Activated CD4-positive, alpha-beta T cell treated with anti-CD3 and anti-CD28 coated beads, Interleukin-2, Interleukin-6, amounts not matched to agents 100 ng/mL and 50 ng/mL, durations not matched to agents 16 hours and 8 hours (primary cell): Measurements from ENCODE around the gene STUM.

Source experiments
- DNase-seq: peaks from one replicate; pipeline ENCODE4 v3.0.0-alpha.2; 2020

Gene STUM

DNA sequence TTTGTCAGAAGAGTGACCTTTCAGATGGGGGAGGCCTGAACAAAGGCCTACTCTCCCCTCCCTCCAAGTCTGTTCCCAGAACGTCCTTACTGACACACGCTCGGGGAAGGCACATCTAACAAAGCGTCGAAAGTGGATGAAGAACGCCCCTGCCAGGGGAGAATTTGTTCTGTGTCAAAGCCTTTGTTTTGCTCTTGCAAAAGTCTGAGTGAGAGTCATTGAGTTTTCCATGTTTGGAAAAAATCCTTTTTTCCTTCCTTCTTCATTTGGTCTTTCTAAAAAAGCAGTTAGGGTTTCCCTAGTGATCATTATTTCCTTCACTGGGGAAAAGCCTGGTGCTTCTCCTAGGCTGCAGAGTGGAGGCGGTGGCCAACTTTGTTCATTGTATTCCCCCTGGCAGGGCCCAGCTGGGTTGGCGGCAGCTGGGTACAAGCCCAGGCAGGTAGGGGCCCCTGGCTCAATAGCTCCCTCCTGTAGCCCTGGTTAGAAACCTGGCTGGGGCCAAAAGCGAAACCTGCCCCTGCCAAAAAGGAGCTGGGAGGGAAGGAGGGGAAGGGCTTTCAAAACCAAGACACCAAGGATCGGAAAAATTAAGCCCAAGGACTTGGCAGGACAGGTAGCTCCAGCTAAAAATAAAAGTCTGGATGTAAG, 109.5 kb downstream of the STUM start:
- no peak for DNase-seq

DNA sequence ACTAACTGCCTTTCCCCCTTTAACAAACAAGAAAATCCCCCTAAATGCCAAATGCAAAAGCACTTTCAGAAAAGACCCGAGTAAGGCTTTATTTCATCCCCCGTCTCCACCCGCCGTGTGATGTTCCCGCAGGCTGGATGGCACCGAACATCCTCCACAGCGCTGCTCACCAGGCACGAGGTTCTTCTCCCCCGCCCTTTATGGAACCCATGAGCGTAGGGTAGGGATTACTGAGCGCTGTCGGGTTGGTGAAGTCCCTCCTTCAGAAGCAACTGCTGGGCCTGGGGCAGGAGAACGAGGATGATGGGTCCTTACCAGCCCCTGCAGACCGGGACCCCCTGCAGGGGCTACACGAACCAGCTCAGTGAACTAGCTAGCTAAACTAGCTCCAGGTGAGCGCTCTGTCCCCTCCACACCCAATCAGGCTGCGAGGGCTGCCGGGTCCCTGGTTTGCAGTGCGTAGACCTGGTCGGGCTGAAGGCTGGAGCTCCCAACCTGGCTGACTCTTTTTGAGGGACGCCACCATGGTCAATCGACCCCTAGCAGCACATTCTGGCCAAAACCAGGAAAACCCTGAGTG, 110.1 kb downstream of the STUM start:
- no peak for DNase-seq
